HG02938 (cell line): Measurements from ENCODE around the gene STAB2.
"Not testable (repeated sequence)": the region's sequence is repeated elsewhere in the genome, so short reads cannot be mapped to it uniquely, and the experiment has no call there.

Experiments used
- ATAC-seq: cut with Tn5 transposase; IDR thresholded peaks from one replicate; pipeline ENCODE4 v1.9.1; 2021; ENCODE audit warnings: mild to moderate bottlenecking, moderate library complexity; ENCODE audit not compliant: unreplicated experiment

The STAB2 gene

GRCh38 chr12:103803847-103804246, 216.8 kb downstream of the STAB2 start:
- no peak for ATAC-seq

GRCh38 chr12:103805655-103806360, 218.7 kb downstream of the STAB2 start:
- no peak for ATAC-seq

- ATAC-seq: no peak
Measured at GRCh38 chr12:103806803-103807202, 219.7 kb downstream of the STAB2 start.

DNA sequence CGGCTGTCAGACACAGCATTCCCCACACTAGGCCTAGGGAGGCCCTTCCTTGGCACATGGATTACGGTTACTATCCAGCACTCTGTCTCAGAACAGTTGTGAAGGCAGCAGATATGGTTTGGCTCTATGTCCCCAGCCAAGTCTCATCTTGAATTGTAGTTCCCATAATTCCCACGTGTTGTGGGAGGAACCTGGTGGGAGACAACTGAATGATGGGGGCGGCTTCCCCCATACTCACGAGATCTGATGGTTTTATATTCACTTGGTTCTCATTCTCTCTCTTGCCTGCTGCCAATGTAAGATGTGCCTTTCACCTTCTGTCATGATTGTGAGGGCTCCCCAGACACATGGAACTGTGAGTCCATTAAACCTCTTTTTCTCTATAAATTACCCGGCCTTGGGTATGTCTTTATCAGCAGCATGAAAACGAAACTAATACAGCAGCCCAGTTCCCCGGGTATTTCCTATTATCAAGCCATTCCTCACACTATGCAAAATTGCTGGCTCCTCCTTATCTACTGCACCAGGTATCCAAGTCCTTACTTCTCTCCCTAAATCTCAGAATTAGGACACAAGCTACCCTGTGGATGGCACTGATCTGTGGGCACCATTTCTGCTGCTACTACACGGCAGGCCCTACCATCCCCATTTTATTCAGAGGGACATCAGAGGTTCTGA, 220.6 kb downstream of the STAB2 start:
- no peak for ATAC-seq

GRCh38 chr12:103808239-103808880, 221.3 kb downstream of the STAB2 start:
- ATAC-seq: no peak

- ATAC-seq: no peak
Measured at GRCh38 chr12:103809154-103809553, 222.1 kb downstream of the STAB2 start.

DNA sequence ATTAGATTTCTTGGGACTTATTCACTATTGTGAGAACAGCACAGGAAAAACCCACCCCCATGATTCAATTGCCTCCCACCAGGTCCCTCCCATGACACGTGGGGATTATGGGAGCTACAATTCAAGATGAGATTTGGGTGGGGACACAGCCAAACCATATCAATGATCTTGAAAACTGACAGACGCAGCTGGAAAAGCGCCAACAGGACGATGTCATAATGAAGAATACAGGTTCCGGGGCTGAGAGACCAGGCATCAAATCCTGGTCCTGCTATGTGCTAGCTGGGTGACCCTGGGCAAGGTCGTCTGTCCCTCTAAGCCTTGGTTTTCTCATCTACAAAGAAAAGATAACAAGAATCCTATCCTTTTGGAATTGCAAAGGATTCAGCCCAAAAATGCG, 222.6 kb downstream of the STAB2 start:
- ATAC-seq: not testable (repeated sequence)

- no peak for ATAC-seq
Measured at GRCh38 chr12:103810111-103810510, 223.0 kb downstream of the STAB2 start.

DNA sequence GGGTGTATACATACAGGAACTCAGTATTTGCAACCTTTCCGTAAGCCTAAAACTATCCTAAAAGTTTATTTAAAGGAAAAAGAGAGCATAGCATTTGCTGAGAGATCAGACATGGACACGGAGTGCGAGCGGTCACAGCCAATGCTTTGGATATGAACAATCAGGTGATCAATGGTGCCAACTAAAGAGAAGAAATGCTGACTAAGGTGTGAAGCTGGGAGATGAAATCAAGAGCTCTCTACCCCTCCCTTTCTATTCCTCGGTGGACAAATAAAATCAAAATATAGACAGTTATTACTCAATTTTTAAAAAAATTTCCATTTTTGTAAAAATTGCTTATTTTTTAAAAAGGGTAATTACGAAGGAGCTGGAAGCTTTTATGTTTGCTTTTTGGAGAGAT, 224.7 kb downstream of the STAB2 start:
- ATAC-seq: no peak

GRCh38 chr12:103812789-103813188, 225.7 kb downstream of the STAB2 start:
- ATAC-seq: no peak

DNA sequence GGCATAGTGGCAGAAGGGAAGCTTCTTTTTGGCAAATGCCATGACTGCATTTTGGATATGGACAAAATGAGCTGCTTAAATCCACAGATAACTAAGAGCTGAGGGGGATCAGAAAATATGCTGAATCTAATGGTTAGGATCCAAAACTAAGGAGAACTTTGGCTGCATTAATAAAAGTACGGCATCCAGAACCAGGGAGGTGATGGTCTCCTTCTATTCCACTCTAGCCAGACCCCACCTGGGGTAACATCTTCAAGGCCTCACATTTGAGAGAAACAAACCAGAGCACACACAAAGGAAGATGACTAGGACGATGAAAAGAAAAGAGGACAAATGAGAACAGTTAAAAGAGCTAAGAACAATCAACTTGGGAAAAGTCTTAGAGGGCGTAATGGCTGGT, 226.4 kb downstream of the STAB2 start:
- ATAC-seq: no peak

DNA sequence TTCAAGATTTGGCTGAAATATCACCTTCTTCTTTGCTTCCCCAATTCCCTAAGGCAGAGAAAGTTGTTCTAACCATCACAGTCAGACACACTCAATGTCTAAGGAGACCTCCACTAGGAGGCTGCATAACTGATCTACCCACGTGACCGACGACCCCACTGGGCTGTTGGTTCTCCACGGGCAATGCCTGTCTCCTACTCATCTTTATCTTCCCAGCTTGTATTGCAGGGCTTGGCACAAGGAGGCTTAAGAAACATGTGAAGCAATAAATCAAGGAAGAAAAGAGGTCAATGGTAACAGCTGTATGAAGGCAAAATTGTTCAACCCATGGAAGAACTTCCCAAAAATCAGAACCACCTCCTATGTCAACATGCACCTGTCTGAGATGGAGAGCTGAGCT, 226.9 kb downstream of the STAB2 start:
- no peak for ATAC-seq

DNA sequence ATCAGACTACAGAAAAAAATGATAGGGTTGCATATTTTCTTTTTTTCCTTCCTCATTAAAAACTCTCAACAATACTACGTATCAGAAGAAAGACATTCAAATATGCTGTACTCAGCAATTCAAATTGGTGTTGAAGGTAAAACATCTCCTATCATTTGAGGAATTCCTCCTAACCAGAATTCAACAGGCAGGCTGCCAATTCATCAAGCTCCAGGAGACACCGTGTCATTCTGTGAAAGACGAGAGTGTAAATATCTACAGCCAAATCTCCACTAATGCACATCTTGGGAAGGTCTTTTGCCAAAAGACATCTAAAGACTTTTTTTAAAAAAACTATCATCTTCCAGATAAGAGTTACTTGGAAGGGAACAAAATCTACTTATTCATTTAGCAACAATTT, 227.4 kb downstream of the STAB2 start:
- no peak for ATAC-seq
